HepG2 (cell line): ENCODE results near the gene ZFP90. TPM values are rescaled to one million over a fixed set of nuclear protein-coding genes. Genes with fewer than 3 reads are reported as not detected.

Source experiments
- ATAC-seq: fragments of 200-7000 bp; cut with Tn5 transposase; 3 replicates; pipeline ENCODE4 v1.9.1; 2020; ENCODE audit warnings: mild to moderate bottlenecking, moderate library complexity
- BruUV-seq: library from RNA; stranded (reverse); fragments of 400-500 nt; replicated peaks from 2 replicates; lab custom pipeline; 2021; lab: Mats Ljungman, UMichigan
- CTCF ChIA-PET: fragments of 300-600 bp; formaldehyde crosslinking; extraction: SDS; loops from one replicate; lab custom pipeline; 2021; ENCODE audit warnings: low total read pairs, inconsistent platforms, low intra/inter-chr PET ratio; lab: Yijun Ruan, JAX
- POLR2A ChIA-PET: fragments of 350-600 bp; sonication (Branson Sonifier 250); formaldehyde crosslinking; loops from one replicate; lab custom pipeline; 2020; ENCODE audit warnings: antibody characterized with exemption, inconsistent platforms; lab: Yijun Ruan, JAX
- DNase-seq: peaks from one replicate; pipeline ENCODE4 v3.0.0-alpha.2; 2015; ENCODE audit warnings: low spot score
- FAIRE-seq: peaks from 3 replicates; lab custom pipeline; 2011; peaks lifted over from hg19 to GRCh38; lab: Jason Lieb, UNC
- H2AFZ ChIP-seq: one replicate; pipeline ENCODE4 v1.6.1; 2011; ENCODE audit warnings: low read length, inconsistent platforms
- H3K27ac ChIP-seq: fragments of 300-600 bp; 3 replicates; pipeline ENCODE4 v1.8.0; 2011; ENCODE audit warnings: mixed run types, mild to moderate bottlenecking, mixed read lengths, low read length, inconsistent platforms; ENCODE audit not compliant: insufficient read depth; ENCODE audit errors: extremely low read length
- H3K27me3 ChIP-seq, 2 experiments: fragments of 200-600 bp in 1 of 2; 2 replicates in 1 of 2; 3 replicates in 1 of 2; pipeline versions ENCODE4 v1.6.0 to v1.8.0; 2011; ENCODE audit warnings: low read length in 2 of 2, mild to moderate bottlenecking in 2 of 2, moderate library complexity in 2 of 2, inconsistent platforms in 1 of 2; ENCODE audit not compliant: insufficient read depth in 2 of 2, control insufficient read depth in 1 of 2
- H3K36me3 ChIP-seq, 2 experiments: fragments of 200-600 bp in 1 of 2; replicated peaks in 1 of 2; 2 replicates in 1 of 2; 3 replicates in 1 of 2; pipeline versions ENCODE4 v1.5.1 to v1.8.0; 2011; ENCODE audit warnings: low read length in 2 of 2, inconsistent platforms in 1 of 2; ENCODE audit not compliant: insufficient read depth in 2 of 2, control insufficient read depth in 1 of 2
- H3K4me1 ChIP-seq: 2 replicates; pipeline ENCODE4 v1.5.1; 2012; ENCODE audit warnings: low read length, inconsistent platforms; ENCODE audit not compliant: insufficient read depth
- H3K4me2 ChIP-seq: 2 replicates; pipeline ENCODE4 v1.6.0; 2011; ENCODE audit warnings: low read depth, low read length, inconsistent platforms
- H3K4me3 ChIP-seq, 3 experiments: fragments of 200-600 bp in 1 of 3; sonication (generic), shearing (Covaris generic) in 1 of 3; replicated peaks in 1 of 3; 2 replicates each; pipeline ENCODE4 v1.5.1; 2011 to 2016; ENCODE audit warnings: low read length in 3 of 3, inconsistent platforms in 2 of 3, low read depth in 2 of 3, mild to moderate bottlenecking in 2 of 3, control low read depth in 1 of 3, mixed read lengths in 1 of 3; ENCODE audit not compliant: insufficient read depth in 1 of 3
- H3K79me2 ChIP-seq: one replicate; pipeline ENCODE4 v1.6.1; 2011; ENCODE audit warnings: low read length, inconsistent platforms; ENCODE audit not compliant: insufficient read depth
- H3K9ac ChIP-seq: 2 replicates; pipeline ENCODE4 v1.6.0; 2011; ENCODE audit warnings: mild to moderate bottlenecking, low read depth, low read length, inconsistent platforms; ENCODE audit not compliant: insufficient read depth
- H3K9me3 ChIP-seq: 2 replicates; pipeline ENCODE4 v1.5.1; 2012; ENCODE audit warnings: mild to moderate bottlenecking, low read length
- H4K20me1 ChIP-seq: 2 replicates; pipeline ENCODE4 v1.6.0; 2011; ENCODE audit warnings: inconsistent platforms, mild to moderate bottlenecking, low read length, moderate library complexity; ENCODE audit not compliant: insufficient read depth
- PHB2 ChIP-seq: fragments of 450-650 bp; IDR thresholded peaks from 2 replicates; pipeline ENCODE4 v1.6.1; 2018; ENCODE audit not compliant: partially characterized antibody
- POGZ ChIP-seq: sonication (generic); formaldehyde crosslinking; IDR thresholded peaks from 2 replicates; pipeline ENCODE4 v1.4.0; 2020; ENCODE audit warnings: mild to moderate bottlenecking, missing genetic modification reagents
- REXO4 ChIP-seq: sonication (generic); formaldehyde crosslinking; IDR thresholded peaks from 2 replicates; pipeline ENCODE4 v1.8.0; 2022; ENCODE audit warnings: missing genetic modification reagents, mild to moderate bottlenecking, borderline replicate concordance
- ZNF263 ChIP-seq: sonication (generic); formaldehyde crosslinking; IDR thresholded peaks from 2 replicates; pipeline ENCODE4 v1.4.0; 2020; ENCODE audit warnings: missing genetic modification reagents
- ZNF274 ChIP-seq: sonication (generic); formaldehyde crosslinking; IDR thresholded peaks from 2 replicates; pipeline ENCODE4 v1.5.1; 2020; ENCODE audit warnings: mild to moderate bottlenecking, missing genetic modification reagents
- ZNF44 ChIP-seq: sonication (generic); formaldehyde crosslinking; IDR thresholded peaks from 2 replicates; pipeline ENCODE4 v1.5.1; 2020; ENCODE audit warnings: mild to moderate bottlenecking, missing genetic modification reagents
- ZNF549 ChIP-seq: sonication (generic); formaldehyde crosslinking; IDR thresholded peaks from 2 replicates; pipeline ENCODE4 v1.5.0; 2020; ENCODE audit warnings: missing genetic modification reagents
- ZNF816 ChIP-seq: sonication (generic); formaldehyde crosslinking; IDR thresholded peaks from 2 replicates; pipeline ENCODE4 v1.8.0; 2022; ENCODE audit warnings: missing genetic modification reagents, mild to moderate bottlenecking, borderline replicate concordance
- WGBS: methylation state at CpG from one replicate; pipeline ENCODE4 v1.1.6; 2017; ENCODE audit warnings: low lambda C conversion rate; 5-methylcytosine and 5-hydroxymethylcytosine counted together
- in situ Hi-C: cut with HindIII; loops from 2 replicates; pipeline ENCODE4 v1.10.0; 2017; ENCODE audit warnings: low pct_unique_long_range_greater_than_20kb; ENCODE audit not compliant: extremely low pct_ligation_motif_present
- intact Hi-C: fragments of 100-400 bp; cut with micrococcal nuclease; formaldehyde crosslinking; loops from one replicate; pipeline ENCODE4 v1.10.0; 2022; ENCODE audit not compliant: unreplicated experiment
- polyA plus RNA-seq, 8 experiments: library from polyadenylated mRNA; depleted of rRNA in 3 of 8; stranded (reverse) in 7 of 8; unstranded in 1 of 8; fragments of >200 nt; fragmentation: Illumina TruSeq in 4 of 8; extraction: Trizol in 4 of 8; gene quantifications; 2 replicates each; pipeline versions ENCODE4 v1.2.1 to v1.2.3, GENCODE V29; 2011 to 2016; ENCODE audit warnings: low read depth in 4 of 8, missing spikeins in 1 of 8, mixed read lengths in 1 of 8; ENCODE audit not compliant: insufficient read depth in 1 of 8
- total RNA-seq, 5 experiments: library from RNA; depleted of rRNA; stranded (reverse); fragments of >200 nt; fragmentation: Illumina TruSeq; extraction: Trizol; gene quantifications; 2 replicates each; pipeline ENCODE4 v1.2.3, GENCODE V29; 2016; ENCODE audit warnings: low read depth in 1 of 5

The ZFP90 gene
- total and polyA plus RNA-seq, 2 of the 13 experiments (the other 11 are each of a cell fraction or from before 2014, with no cell fraction given) = 17.6 to 18.9 TPM

DNA sequence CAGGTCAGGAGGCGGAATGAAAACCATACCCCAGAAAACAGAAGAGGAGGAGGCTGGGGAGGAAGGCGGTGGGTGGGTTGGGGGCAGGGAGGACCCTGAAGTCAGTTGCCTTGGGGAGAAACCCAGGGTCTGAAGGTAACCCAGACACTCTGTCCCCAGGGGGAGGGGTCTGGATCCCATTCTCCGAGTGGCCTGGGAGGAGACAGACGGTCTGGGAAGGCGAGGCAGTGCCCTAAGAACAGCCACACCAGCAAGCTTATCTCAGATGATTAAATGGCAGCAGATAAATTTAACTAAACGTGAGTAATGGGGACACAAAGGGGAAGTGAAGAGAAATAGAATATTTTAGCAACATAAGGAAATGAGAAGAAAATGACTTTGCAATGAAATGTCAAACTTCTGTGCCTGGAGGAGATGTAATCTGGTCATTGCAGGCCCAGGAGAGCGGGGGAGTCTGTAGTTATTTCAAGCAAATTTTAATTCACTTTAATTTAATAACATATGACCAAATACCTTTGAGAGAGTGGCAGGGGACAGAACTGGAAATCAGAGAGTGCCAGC is 21.4 kb upstream of the ZFP90 start (continued):
- no peak for TF ChIP-seq ZNF44
- no peak for TF ChIP-seq ZNF816 (CRISPR knock-in tag)
- no peak for TF ChIP-seq PHB2
- no peak for TF ChIP-seq ZNF549 (CRISPR knock-in tag)
- no peak for TF ChIP-seq ZNF274 (CRISPR knock-in tag)
- no peak for TF ChIP-seq REXO4

DNA sequence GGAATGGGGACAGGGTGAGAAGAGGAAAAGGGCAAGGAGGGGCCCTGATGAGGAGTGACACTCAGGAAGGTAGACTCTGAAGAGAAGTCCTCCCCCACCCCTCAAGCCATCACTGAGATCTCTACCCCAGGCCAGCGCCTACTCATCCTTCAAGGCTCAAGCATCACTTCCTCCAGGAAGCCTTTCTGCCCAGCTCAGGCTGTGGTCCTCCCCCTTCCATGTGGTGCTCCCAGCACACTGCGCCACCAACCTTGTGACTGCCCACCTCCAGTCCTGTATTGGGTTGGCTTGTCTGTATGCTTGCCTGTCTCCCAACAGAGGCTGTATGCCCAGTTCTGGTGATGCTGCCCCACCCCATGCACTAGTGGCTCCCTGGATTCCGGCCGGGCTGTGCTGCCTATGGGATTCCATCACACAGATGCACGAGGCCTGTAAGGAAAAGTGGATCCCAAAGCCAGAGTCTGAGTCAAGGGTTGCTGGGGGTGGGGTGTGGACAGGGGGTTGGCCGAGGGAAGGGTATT is 19.8 kb upstream of the ZFP90 start:
- no peak overlapping the region for H3K9ac ChIP-seq
- no peak overlapping the region for H3K4me3 ChIP-seq
- ATAC-seq (no peak), FAIRE-seq (no peak), DNase-seq (no peak)
- intact Hi-C loops = no loop called here
- no peak overlapping the region for H3K27ac ChIP-seq
- no peaks in the 10 kb centered on the region for H4K20me1 ChIP-seq
- no peak overlapping the region for H3K4me2 ChIP-seq
- H3K36me3 ChIP-seq = no peaks in the 10 kb centered on the region
- H3K4me1 ChIP-seq = peaks cover 6% of the 10 kb centered on the region
- no peaks in the 10 kb centered on the region for H3K9me3 ChIP-seq
- WGBS = 73% methylated on average over 6 of the region's 6 CpGs
- ChIA-PET CTCF (no interaction called here), POLR2A (no interaction called here)
- H3K79me2 ChIP-seq = no peaks in the 10 kb centered on the region
- no TSS peak for BruUV-seq
- in situ Hi-C loops = no loop called here
- TF ChIP-seq POGZ (CRISPR knock-in tag) (no peak), ZNF263 (CRISPR knock-in tag) (peak; percentile 67)
- TF ChIP-seq, all 625 proteins: peak for 1
- no peak overlapping the region for H2AFZ ChIP-seq
- peaks cover 3 to 5% of the 10 kb centered on the region in 2 experiments; a peak in 3 of 5 replicates for H3K27me3 ChIP-seq
